Erythroblast (primary cell): Measurements from ENCODE around the gene CHAD.

ENCODE experiments used
- GATA1 ChIP-seq: IDR thresholded peaks from 2 replicates; pipeline ENCODE4 v1.6.1; 2011; ENCODE audit warnings: low read depth, mild to moderate bottlenecking, control low read depth, low read length, moderate library complexity
- POLR2A ChIP-seq: IDR thresholded peaks from 2 replicates; pipeline ENCODE4 v1.6.1; 2011; ENCODE audit warnings: mild to moderate bottlenecking, low read length

GRCh38 chr17:50422738-50423137 lies 45.9 kb downstream of the CHAD start:
- TF ChIP-seq POLR2A (no peak), GATA1 (no peak)
